Measurements from ENCODE around the gene DHRSX. TPM values are rescaled to one million over a fixed set of nuclear protein-coding genes. Genes with fewer than 3 reads are reported as not detected.
"Not testable (repeated sequence)": the region's sequence is repeated elsewhere in the genome, so short reads cannot be mapped to it uniquely, and the experiment has no call there.

DHRSX gene
- total RNA-seq, 2 donors from 2014 or later, result 24.2 to 37.1 TPM

GRCh38 chrX:2520539-2520938, 19.8 kb upstream of the DHRSX start:
- intact Hi-C loops (cut with DNase I), result no loop called here
- WGBS, result 97% methylated on average over 8 of the region's 8 CpGs
- TF ChIP-seq POLR2A (IDR thresholded peaks at IDR 0.05) (no peak), POLR2AphosphoS5 (IDR thresholded peaks at IDR 0.05) (no peak), CTCF (IDR thresholded peaks at IDR 0.05) (no peak)

GRCh38 chrX:2519638-2520037, 18.9 kb upstream of the DHRSX start:
- H3K4me1 ChIP-seq (replicated peaks); intact Hi-C loops (cut with DNase I); H3K27me3 ChIP-seq (replicated peaks; ENCODE audit: insufficient read depth); DNase-seq (ENCODE audit: low spot score); H3K9me3 ChIP-seq; H3K4me3 ChIP-seq; H3K36me3 ChIP-seq; H3K27ac ChIP-seq: not testable (repeated sequence)
- 84% methylated on average over 3 of the region's 3 CpGs for WGBS

More at GRCh38 chrX:2520539-2520938, 19.8 kb upstream of the DHRSX start:
- H3K9me3 ChIP-seq, result no peaks in the 10 kb centered on the region
- no peak overlapping the region for H3K4me3 ChIP-seq
- no peaks in the 10 kb centered on the region for H3K36me3 ChIP-seq
- no peaks in the 10 kb centered on the region for H3K27me3 ChIP-seq (replicated peaks; ENCODE audit: insufficient read depth)
- no peak for DNase-seq (ENCODE audit: low spot score)
- no peaks in the 10 kb centered on the region for H3K4me1 ChIP-seq (replicated peaks)
- H3K27ac ChIP-seq, result no peak overlapping the region

GRCh38 chrX:2517055-2517454, 16.3 kb upstream of the DHRSX start:
- intact Hi-C loops (cut with DNase I), result no loop called here
- no peaks in the 10 kb centered on the region for H3K27me3 ChIP-seq (replicated peaks; ENCODE audit: insufficient read depth)
- H3K4me1 ChIP-seq (replicated peaks), result no peaks in the 10 kb centered on the region
- no peaks in the 10 kb centered on the region for H3K9me3 ChIP-seq
- no peak overlapping the region for H3K27ac ChIP-seq
- no peak for DNase-seq (ENCODE audit: low spot score)
- no peaks in the 10 kb centered on the region for H3K36me3 ChIP-seq
- WGBS, result 61% methylated on average over 6 of the region's 6 CpGs
- TF ChIP-seq POLR2A (IDR thresholded peaks at IDR 0.05), result no peak
- TF ChIP-seq POLR2AphosphoS5 (IDR thresholded peaks at IDR 0.05), result no peak
- TF ChIP-seq CTCF (IDR thresholded peaks at IDR 0.05), result no peak
- no peak overlapping the region for H3K4me3 ChIP-seq

- Histone ChIP-seq H3K36me3 (no peaks in the 10 kb centered on the region), H3K4me1 (replicated peaks) (no peaks in the 10 kb centered on the region), H3K27ac (no peak overlapping the region), H3K9me3 (no peaks in the 10 kb centered on the region), H3K27me3 (replicated peaks; ENCODE audit: insufficient read depth) (no peaks in the 10 kb centered on the region), H3K4me3 (no peak overlapping the region)
- TF ChIP-seq CTCF (IDR thresholded peaks at IDR 0.05) (no peak), POLR2AphosphoS5 (IDR thresholded peaks at IDR 0.05) (no peak), POLR2A (IDR thresholded peaks at IDR 0.05) (no peak)
- no peak for DNase-seq (ENCODE audit: low spot score)
- WGBS, result 82% methylated on average over 5 of the region's 5 CpGs
- intact Hi-C loops (cut with DNase I), result no loop called here
Observed at GRCh38 chrX:2516623-2517022, 15.8 kb upstream of the DHRSX start.

- 60% methylated on average over 5 of the region's 5 CpGs for WGBS
- no peak for DNase-seq (ENCODE audit: low spot score)
- Histone ChIP-seq H3K36me3 (no peaks in the 10 kb centered on the region), H3K4me3 (no peak overlapping the region), H3K4me1 (replicated peaks) (no peaks in the 10 kb centered on the region), H3K9me3 (no peaks in the 10 kb centered on the region), H3K27ac (no peak overlapping the region), H3K27me3 (replicated peaks; ENCODE audit: insufficient read depth) (no peaks in the 10 kb centered on the region)
- intact Hi-C loops (cut with DNase I), result no loop called here
- no peak for TF ChIP-seq CTCF (IDR thresholded peaks at IDR 0.05)
- TF ChIP-seq POLR2A (IDR thresholded peaks at IDR 0.05), result no peak
- TF ChIP-seq POLR2AphosphoS5 (IDR thresholded peaks at IDR 0.05), result no peak
Observed at GRCh38 chrX:2514131-2514530, 13.4 kb upstream of the DHRSX start.

Data from prostate gland (tissue), 2 donors.